HepG2 (cell line): ENCODE measurements around the gene MRE11. TPM values are rescaled to one million over a fixed set of nuclear protein-coding genes. Genes with fewer than 3 reads are reported as not detected.
A peak's percentile ranks its signal among the peaks of the same experiment; 100 is the strongest.

Source experiments
- ADNP ChIP-seq: sonication (generic); formaldehyde crosslinking; IDR thresholded peaks from 2 replicates; pipeline ENCODE4 v1.4.0; 2020; ENCODE audit warnings: missing genetic modification reagents
- ELF4 ChIP-seq: sonication (generic); formaldehyde crosslinking; IDR thresholded peaks from 2 replicates; pipeline ENCODE4 v1.5.0; 2020; ENCODE audit warnings: missing genetic modification reagents, mild to moderate bottlenecking, moderate library complexity, borderline replicate concordance
- ETV6 ChIP-seq: sonication (generic); formaldehyde crosslinking; conservative IDR thresholded peaks from 2 replicates; pipeline ENCODE4 v1.4.0; 2020; ENCODE audit warnings: missing genetic modification reagents
- EZH2 ChIP-seq: conservative IDR thresholded peaks from 2 replicates; pipeline ENCODE4 v1.6.1; 2012; ENCODE audit warnings: mild to moderate bottlenecking, low read depth, low read length, moderate library complexity
- GABPA ChIP-seq, 2 experiments: IDR thresholded peaks; 2 replicates each; pipeline ENCODE4 v1.6.1; 2011 to 2016; ENCODE audit warnings: low read depth in 2 of 2, low read length in 1 of 2, missing biosample characterization in 1 of 2, missing genetic modification characterization in 1 of 2
- HNRNPUL1 ChIP-seq: fragments of 200-400 bp; formaldehyde crosslinking; IDR thresholded peaks from 2 replicates; pipeline ENCODE4 v1.6.1; 2017; ENCODE audit warnings: low read depth, mild to moderate bottlenecking, low read length, moderate library complexity
- KLF16 ChIP-seq, 2 experiments: sonication (generic) in 1 of 2; formaldehyde crosslinking in 1 of 2; IDR thresholded peaks; 2 replicates each; pipeline versions ENCODE4 v1.6.1 to v1.8.0; 2016 to 2023; ENCODE audit warnings: missing genetic modification reagents in 2 of 2, missing compliant biosample characterization in 1 of 2
- MTA3 ChIP-seq: sonication (generic); formaldehyde crosslinking; IDR thresholded peaks from 2 replicates; pipeline ENCODE4 v1.4.0; 2020; ENCODE audit warnings: missing genetic modification reagents
- NFE2 ChIP-seq: sonication (generic); formaldehyde crosslinking; IDR thresholded peaks from 2 replicates; pipeline ENCODE4 v1.4.0; 2020; ENCODE audit warnings: missing genetic modification reagents
- NFE2L1 ChIP-seq: sonication (generic); formaldehyde crosslinking; IDR thresholded peaks from 2 replicates; pipeline ENCODE4 v1.4.0; 2020; ENCODE audit warnings: missing genetic modification reagents, mild to moderate bottlenecking, borderline replicate concordance
- NFE2L2 ChIP-seq: fragments of 150-350 bp; IDR thresholded peaks from 2 replicates; pipeline ENCODE4 v1.6.1; 2014; ENCODE audit warnings: low read length
- PCBP1 ChIP-seq: fragments of 200-400 bp; formaldehyde crosslinking; IDR thresholded peaks from 2 replicates; pipeline ENCODE4 v1.6.1; 2017; ENCODE audit warnings: mild to moderate bottlenecking, low read depth, low read length, borderline replicate concordance
- PRPF4 ChIP-seq: fragments of 200-400 bp; formaldehyde crosslinking; IDR thresholded peaks from 2 replicates; pipeline ENCODE4 v1.6.1; 2016; ENCODE audit warnings: low read length, low read depth; ENCODE audit not compliant: poor library complexity, severe bottlenecking
- TCF7 ChIP-seq: sonication (generic); IDR thresholded peaks from 2 replicates; pipeline ENCODE4 v1.6.1; 2016; ENCODE audit warnings: antibody characterized with exemption, low read depth
- U2AF1 ChIP-seq: fragments of 200-400 bp; formaldehyde crosslinking; optimal IDR thresholded peaks from 2 replicates; pipeline ENCODE3; 2017; ENCODE audit warnings: mild to moderate bottlenecking, low read depth, low read length
- ZFP82 ChIP-seq: sonication (generic); formaldehyde crosslinking; IDR thresholded peaks from 2 replicates; pipeline ENCODE4 v1.5.1; 2020; ENCODE audit warnings: mild to moderate bottlenecking, missing genetic modification reagents, borderline replicate concordance
- ZNF737 ChIP-seq: sonication (generic); formaldehyde crosslinking; IDR thresholded peaks from 2 replicates; pipeline ENCODE4 v1.5.0; 2020; ENCODE audit warnings: missing genetic modification reagents, mild to moderate bottlenecking, borderline replicate concordance
- ZNF776 ChIP-seq: sonication (generic); formaldehyde crosslinking; IDR thresholded peaks from 2 replicates; pipeline ENCODE4 v1.4.0; 2020; ENCODE audit warnings: mild to moderate bottlenecking, missing genetic modification reagents
- polyA plus RNA-seq, 8 experiments: library from polyadenylated mRNA; depleted of rRNA in 3 of 8; stranded (reverse) in 7 of 8; unstranded in 1 of 8; fragments of >200 nt; fragmentation: Illumina TruSeq in 4 of 8; extraction: Trizol in 4 of 8; gene quantifications; 2 replicates each; pipeline versions ENCODE4 v1.2.1 to v1.2.3, GENCODE V29; 2011 to 2016; ENCODE audit warnings: low read depth in 4 of 8, missing spikeins in 1 of 8, mixed read lengths in 1 of 8; ENCODE audit not compliant: insufficient read depth in 1 of 8
- total RNA-seq, 5 experiments: library from RNA; depleted of rRNA; stranded (reverse); fragments of >200 nt; fragmentation: Illumina TruSeq; extraction: Trizol; gene quantifications; 2 replicates each; pipeline ENCODE4 v1.2.3, GENCODE V29; 2016; ENCODE audit warnings: low read depth in 1 of 5
- TF ChIP-seq, protein P1 (sequence below): sonication (generic); formaldehyde crosslinking; IDR thresholded peaks from 2 replicates; pipeline ENCODE4 v1.5.1; 2020; ENCODE audit warnings: mild to moderate bottlenecking, missing genetic modification reagents, moderate library complexity
- TF ChIP-seq, protein P2 (sequence below): sonication (generic); formaldehyde crosslinking; IDR thresholded peaks from 2 replicates; pipeline ENCODE4 v1.5.0; 2020; ENCODE audit warnings: missing genetic modification reagents
- TF ChIP-seq, protein P3 (sequence below): sonication (generic); formaldehyde crosslinking; IDR thresholded peaks from 2 replicates; pipeline ENCODE4 v1.4.0; 2020; ENCODE audit warnings: missing genetic modification reagents

Gene MRE11
- total and polyA plus RNA-seq, 2 of the 13 experiments (the other 11 are each of a cell fraction or from before 2014, with no cell fraction given), result 7.2 to 37.3 TPM

DNA sequence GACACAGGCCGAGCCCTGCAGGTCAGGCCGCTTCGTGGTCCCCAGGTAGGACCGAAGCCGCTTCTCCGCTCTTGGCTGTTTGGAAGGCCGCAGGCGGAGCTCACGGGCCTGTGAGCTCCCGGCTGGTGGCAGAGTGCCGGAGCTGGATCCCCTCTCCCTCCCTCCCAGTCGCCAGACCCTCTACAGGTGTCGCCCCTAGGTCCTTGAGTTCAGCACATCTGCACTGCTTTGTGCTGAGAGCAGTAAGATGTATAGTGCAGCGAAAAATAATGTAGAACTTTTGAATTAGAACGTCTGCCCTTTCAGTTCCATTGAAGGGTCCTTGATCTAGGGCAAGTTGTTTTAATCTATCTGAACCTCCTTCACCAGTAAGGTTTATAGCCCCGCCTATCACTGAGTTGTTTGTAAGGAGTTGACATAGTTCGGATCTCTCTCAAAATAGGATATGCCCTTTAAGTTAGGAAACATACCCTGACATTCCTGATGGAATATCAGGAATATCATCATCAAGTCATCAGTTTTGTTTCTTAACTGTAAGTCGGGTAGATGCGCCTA lies 559 bp upstream of the MRE11 start (continued):
- TF ChIP-seq, protein P1, sequence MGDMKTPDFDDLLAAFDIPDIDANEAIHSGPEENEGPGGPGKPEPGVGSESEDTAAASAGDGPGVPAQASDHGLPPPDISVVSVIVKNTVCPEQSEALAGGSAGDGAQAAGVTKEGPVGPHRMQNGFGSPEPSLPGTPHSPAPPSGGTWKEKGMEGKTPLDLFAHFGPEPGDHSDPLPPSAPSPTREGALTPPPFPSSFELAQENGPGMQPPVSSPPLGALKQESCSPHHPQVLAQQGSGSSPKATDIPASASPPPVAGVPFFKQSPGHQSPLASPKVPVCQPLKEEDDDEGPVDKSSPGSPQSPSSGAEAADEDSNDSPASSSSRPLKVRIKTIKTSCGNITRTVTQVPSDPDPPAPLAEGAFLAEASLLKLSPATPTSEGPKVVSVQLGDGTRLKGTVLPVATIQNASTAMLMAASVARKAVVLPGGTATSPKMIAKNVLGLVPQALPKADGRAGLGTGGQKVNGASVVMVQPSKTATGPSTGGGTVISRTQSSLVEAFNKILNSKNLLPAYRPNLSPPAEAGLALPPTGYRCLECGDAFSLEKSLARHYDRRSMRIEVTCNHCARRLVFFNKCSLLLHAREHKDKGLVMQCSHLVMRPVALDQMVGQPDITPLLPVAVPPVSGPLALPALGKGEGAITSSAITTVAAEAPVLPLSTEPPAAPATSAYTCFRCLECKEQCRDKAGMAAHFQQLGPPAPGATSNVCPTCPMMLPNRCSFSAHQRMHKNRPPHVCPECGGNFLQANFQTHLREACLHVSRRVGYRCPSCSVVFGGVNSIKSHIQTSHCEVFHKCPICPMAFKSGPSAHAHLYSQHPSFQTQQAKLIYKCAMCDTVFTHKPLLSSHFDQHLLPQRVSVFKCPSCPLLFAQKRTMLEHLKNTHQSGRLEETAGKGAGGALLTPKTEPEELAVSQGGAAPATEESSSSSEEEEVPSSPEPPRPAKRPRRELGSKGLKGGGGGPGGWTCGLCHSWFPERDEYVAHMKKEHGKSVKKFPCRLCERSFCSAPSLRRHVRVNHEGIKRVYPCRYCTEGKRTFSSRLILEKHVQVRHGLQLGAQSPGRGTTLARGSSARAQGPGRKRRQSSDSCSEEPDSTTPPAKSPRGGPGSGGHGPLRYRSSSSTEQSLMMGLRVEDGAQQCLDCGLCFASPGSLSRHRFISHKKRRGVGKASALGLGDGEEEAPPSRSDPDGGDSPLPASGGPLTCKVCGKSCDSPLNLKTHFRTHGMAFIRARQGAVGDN (CRISPR knock-in tag), result peak; percentile 8; the same call in 1 of the 2 replicates
- no peak for TF ChIP-seq EZH2
- TF ChIP-seq PRPF4, result no peak
- TF ChIP-seq MTA3 (CRISPR knock-in tag), result no peak
- TF ChIP-seq U2AF1, result no peak
- TF ChIP-seq ETV6, result no peak
- TF ChIP-seq HNRNPUL1, result no peak
- no peak for TF ChIP-seq ADNP (CRISPR knock-in tag)
- no peak for TF ChIP-seq NFE2 (CRISPR knock-in tag)
- TF ChIP-seq GABPA (IDR thresholded peaks at IDR 0.05; ENCODE audit: low read depth, low read length), result no peak
- TF ChIP-seq GABPA (CRISPR knock-in tag; IDR thresholded peaks at IDR 0.05; ENCODE audit: low read depth), result no peak
- no peak for TF ChIP-seq ZFP82 (CRISPR knock-in tag)
- 0 out of 4 replicates have a peak, but pooled peaks of 1 of the 2 experiments have one; percentile 20 for TF ChIP-seq KLF16 (CRISPR knock-in tag; IDR thresholded peaks at IDR 0.05)
- TF ChIP-seq, protein P2, sequence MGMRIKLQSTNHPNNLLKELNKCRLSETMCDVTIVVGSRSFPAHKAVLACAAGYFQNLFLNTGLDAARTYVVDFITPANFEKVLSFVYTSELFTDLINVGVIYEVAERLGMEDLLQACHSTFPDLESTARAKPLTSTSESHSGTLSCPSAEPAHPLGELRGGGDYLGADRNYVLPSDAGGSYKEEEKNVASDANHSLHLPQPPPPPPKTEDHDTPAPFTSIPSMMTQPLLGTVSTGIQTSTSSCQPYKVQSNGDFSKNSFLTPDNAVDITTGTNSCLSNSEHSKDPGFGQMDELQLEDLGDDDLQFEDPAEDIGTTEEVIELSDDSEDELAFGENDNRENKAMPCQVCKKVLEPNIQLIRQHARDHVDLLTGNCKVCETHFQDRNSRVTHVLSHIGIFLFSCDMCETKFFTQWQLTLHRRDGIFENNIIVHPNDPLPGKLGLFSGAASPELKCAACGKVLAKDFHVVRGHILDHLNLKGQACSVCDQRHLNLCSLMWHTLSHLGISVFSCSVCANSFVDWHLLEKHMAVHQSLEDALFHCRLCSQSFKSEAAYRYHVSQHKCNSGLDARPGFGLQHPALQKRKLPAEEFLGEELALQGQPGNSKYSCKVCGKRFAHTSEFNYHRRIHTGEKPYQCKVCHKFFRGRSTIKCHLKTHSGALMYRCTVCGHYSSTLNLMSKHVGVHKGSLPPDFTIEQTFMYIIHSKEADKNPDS (CRISPR knock-in tag), result no peak
- no peak for TF ChIP-seq ZNF776 (CRISPR knock-in tag)
- TF ChIP-seq NFE2L1, result no peak
- TF ChIP-seq ELF4 (CRISPR knock-in tag), result 0 out of 2 replicates have a peak, but pooled peaks have one; percentile 4
- TF ChIP-seq PCBP1, result no peak
- TF ChIP-seq TCF7, result 0 out of 2 replicates have a peak, but pooled peaks have one; percentile 1
- TF ChIP-seq, protein P3, sequence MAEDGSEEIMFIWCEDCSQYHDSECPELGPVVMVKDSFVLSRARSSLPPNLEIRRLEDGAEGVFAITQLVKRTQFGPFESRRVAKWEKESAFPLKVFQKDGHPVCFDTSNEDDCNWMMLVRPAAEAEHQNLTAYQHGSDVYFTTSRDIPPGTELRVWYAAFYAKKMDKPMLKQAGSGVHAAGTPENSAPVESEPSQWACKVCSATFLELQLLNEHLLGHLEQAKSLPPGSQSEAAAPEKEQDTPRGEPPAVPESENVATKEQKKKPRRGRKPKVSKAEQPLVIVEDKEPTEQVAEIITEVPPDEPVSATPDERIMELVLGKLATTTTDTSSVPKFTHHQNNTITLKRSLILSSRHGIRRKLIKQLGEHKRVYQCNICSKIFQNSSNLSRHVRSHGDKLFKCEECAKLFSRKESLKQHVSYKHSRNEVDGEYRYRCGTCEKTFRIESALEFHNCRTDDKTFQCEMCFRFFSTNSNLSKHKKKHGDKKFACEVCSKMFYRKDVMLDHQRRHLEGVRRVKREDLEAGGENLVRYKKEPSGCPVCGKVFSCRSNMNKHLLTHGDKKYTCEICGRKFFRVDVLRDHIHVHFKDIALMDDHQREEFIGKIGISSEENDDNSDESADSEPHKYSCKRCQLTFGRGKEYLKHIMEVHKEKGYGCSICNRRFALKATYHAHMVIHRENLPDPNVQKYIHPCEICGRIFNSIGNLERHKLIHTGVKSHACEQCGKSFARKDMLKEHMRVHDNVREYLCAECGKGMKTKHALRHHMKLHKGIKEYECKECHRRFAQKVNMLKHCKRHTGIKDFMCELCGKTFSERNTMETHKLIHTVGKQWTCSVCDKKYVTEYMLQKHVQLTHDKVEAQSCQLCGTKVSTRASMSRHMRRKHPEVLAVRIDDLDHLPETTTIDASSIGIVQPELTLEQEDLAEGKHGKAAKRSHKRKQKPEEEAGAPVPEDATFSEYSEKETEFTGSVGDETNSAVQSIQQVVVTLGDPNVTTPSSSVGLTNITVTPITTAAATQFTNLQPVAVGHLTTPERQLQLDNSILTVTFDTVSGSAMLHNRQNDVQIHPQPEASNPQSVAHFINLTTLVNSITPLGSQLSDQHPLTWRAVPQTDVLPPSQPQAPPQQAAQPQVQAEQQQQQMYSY (CRISPR knock-in tag), result no peak
- no peak for TF ChIP-seq NFE2L2
- TF ChIP-seq ZNF737 (CRISPR knock-in tag), result no peak
